Gastrocnemius medialis (tissue), 4 donors: ENCODE results near the gene POU6F1.

Source experiments
- CTCF ChIP-seq, 5 experiments: fragments of 450-650 bp in 3 of 5; fragments of 200-600 bp in 2 of 5; sonication (generic) in 2 of 5; IDR thresholded peaks in 4 of 5; conservative IDR thresholded peaks in 1 of 5; 1 replicate in 4 of 5; 2 replicates in 1 of 5; pipeline ENCODE4 v1.5.1; 2016 to 2019; ENCODE audit warnings: antibody characterized with exemption in 5 of 5, mild to moderate bottlenecking in 3 of 5, moderate library complexity in 3 of 5
- POLR2A ChIP-seq, 2 donors: fragments of 450-650 bp; IDR thresholded peaks; one replicate each; pipeline ENCODE4 v1.6.1; 2017; ENCODE audit warnings: antibody characterized with exemption in 2 of 2, mild to moderate bottlenecking in 2 of 2, moderate library complexity in 2 of 2

GRCh38 chr12:51181558-51181957, 36.3 kb downstream of the POU6F1 start:
- no peak for TF ChIP-seq CTCF (IDR thresholded peaks at IDR 0.05 in 4 of 5, conservative IDR thresholded peaks at IDR 0.05 in 1 of 5)
- no peak for TF ChIP-seq POLR2A (IDR thresholded peaks at IDR 0.05)
